Measurements from ENCODE around the gene PPP1CB.

PPP1CB gene

DNA sequence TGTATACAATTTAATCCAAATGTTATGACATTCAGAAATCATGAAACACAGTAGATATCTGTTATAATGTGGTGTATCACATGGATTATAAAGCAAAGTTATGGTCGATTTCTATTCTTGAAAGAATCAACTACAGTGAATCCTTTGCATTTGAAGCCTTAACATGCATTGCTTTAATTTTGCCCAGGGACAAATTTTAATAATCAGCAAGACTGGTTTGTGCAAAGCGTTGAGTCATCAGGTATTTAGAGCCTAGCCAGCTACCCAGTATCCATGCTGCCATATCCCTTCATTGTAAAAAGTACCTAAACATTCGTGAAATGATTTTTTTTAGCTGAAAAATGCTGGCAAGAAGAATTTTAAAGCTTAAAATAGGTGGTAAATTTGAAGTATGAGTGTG, 50.1 kb downstream of the PPP1CB start:
- CTCF ChIA-PET: interaction anchor here (1.1 to 1.5 kb wide), 2 partner anchors 235 to 1047 kb away, joined by 3 to 4 read pairs; no protein-coding TSS in a partner anchor
- no peaks in the 10 kb centered on the region for H3K9me3 ChIP-seq (ENCODE audit: control insufficient read depth, insufficient read depth, low read depth, low read length)
- no peak overlapping the region for H3K27ac ChIP-seq (ENCODE audit: extremely low read depth, low read depth, low read length)
- POLR2A ChIA-PET: no interaction called here
- H3K4me3 ChIP-seq (ENCODE audit: low read depth, low read length): no peak overlapping the region
- no peaks in the 10 kb centered on the region for H3K4me1 ChIP-seq (ENCODE audit: control insufficient read depth, insufficient read depth, low read length)
- H3K36me3 ChIP-seq (ENCODE audit: control insufficient read depth in 2 of 2, insufficient read depth in 1 of 2, low read length in 2 of 2): peaks cover 27 to 59% of the 10 kb centered on the region in 2 experiments
- TF ChIP-seq TRIM28 (IDR thresholded peaks at IDR 0.05; ENCODE audit: borderline replicate concordance, low read length) (no peak), YY1 (tag by site-specific recombination; IDR thresholded peaks at IDR 0.05) (no peak), HOXD13 (CRISPR knock-in tag; IDR thresholded peaks at IDR 0.05; ENCODE audit: borderline replicate concordance) (no peak), ZNF76 (tag by site-specific recombination; IDR thresholded peaks at IDR 0.05; ENCODE audit: borderline replicate concordance, low read depth) (no peak), ZNF843 (tag by site-specific recombination; IDR thresholded peaks at IDR 0.05) (no peak), ZNF366 (tag by site-specific recombination; conservative IDR thresholded peaks at IDR 0.05) (no peak)
- TF ChIP-seq, protein P1, sequence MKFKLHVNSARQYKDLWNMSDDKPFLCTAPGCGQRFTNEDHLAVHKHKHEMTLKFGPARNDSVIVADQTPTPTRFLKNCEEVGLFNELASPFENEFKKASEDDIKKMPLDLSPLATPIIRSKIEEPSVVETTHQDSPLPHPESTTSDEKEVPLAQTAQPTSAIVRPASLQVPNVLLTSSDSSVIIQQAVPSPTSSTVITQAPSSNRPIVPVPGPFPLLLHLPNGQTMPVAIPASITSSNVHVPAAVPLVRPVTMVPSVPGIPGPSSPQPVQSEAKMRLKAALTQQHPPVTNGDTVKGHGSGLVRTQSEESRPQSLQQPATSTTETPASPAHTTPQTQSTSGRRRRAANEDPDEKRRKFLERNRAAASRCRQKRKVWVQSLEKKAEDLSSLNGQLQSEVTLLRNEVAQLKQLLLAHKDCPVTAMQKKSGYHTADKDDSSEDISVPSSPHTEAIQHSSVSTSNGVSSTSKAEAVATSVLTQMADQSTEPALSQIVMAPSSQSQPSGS (tag by site-specific recombination; IDR thresholded peaks at IDR 0.05; ENCODE audit: low read depth): no peak
- TF ChIP-seq, protein P2, sequence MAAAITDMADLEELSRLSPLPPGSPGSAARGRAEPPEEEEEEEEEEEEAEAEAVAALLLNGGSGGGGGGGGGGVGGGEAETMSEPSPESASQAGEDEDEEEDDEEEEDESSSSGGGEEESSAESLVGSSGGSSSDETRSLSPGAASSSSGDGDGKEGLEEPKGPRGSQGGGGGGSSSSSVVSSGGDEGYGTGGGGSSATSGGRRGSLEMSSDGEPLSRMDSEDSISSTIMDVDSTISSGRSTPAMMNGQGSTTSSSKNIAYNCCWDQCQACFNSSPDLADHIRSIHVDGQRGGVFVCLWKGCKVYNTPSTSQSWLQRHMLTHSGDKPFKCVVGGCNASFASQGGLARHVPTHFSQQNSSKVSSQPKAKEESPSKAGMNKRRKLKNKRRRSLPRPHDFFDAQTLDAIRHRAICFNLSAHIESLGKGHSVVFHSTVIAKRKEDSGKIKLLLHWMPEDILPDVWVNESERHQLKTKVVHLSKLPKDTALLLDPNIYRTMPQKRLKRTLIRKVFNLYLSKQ (tag by site-specific recombination; IDR thresholded peaks at IDR 0.05; ENCODE audit: borderline replicate concordance): no peak

DNA sequence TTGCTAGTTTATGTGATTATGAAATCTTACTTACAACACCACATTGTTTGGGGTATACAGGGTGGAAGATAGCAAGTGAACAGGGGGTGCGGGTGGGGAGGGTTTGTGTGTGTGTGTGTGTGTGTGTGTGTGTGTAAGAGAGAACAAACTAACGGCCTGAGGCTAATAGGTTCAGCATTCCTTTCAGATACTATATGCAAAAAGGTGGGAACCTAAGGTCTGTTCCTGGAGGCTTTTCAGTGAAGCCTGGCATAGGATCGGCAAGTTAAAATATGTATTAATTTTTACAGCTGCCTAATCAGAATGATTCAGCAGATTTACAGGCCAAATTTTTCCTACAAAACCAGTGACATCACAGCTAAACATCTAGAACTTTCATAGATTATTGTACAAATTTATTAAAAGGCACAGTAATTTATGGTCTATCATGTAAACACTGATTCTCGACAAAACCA, 51.4 kb downstream of the PPP1CB start:
- H3K36me3 ChIP-seq (ENCODE audit: control insufficient read depth in 2 of 2, insufficient read depth in 1 of 2, low read length in 2 of 2): peaks cover 23 to 51% of the 10 kb centered on the region in 2 experiments
- no peak overlapping the region for H3K27ac ChIP-seq (ENCODE audit: extremely low read depth, low read depth, low read length)
- H3K4me1 ChIP-seq (ENCODE audit: control insufficient read depth, insufficient read depth, low read length): no peaks in the 10 kb centered on the region
- POLR2A ChIA-PET: interaction anchor here (0.5 kb wide), 1 partner anchor 342 kb away, joined by 3 read pairs; no protein-coding TSS in a partner anchor
- H3K4me3 ChIP-seq (ENCODE audit: low read depth, low read length): no peak overlapping the region
- CTCF ChIA-PET: interaction anchor here (1.0 to 1.5 kb wide), 2 partner anchors 209 to 237 kb away, joined by 3 to 4 read pairs; no protein-coding TSS in a partner anchor
- H3K9me3 ChIP-seq (ENCODE audit: control insufficient read depth, insufficient read depth, low read depth, low read length): no peaks in the 10 kb centered on the region
- no peak for TF ChIP-seq ZNF433 (tag by site-specific recombination; IDR thresholded peaks at IDR 0.05; ENCODE audit: low read depth)

DNA sequence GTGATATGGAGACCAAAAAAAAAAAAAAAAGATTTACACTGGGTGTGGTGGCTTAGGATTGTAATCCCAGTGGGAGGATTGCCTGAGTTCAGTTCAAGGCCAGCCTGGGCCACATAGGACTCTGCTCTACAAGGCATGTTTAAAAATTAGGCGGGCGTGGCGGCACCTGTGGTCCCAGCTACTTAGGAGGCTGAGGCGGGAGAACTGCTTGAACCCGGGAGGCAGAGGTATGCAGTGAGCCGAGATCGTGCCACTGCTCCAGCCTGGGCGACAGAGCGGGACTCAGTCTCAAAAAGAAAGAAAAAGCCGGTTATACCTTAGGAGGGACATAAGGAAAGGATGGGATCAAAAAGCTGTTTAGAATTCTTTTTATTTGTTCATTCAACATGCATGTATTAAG, 58.3 kb downstream of the PPP1CB start:
- no peak overlapping the region for H3K4me3 ChIP-seq (ENCODE audit: low read depth, low read length)
- POLR2A ChIA-PET: no interaction called here
- H3K4me1 ChIP-seq (ENCODE audit: control insufficient read depth, insufficient read depth, low read length): no peaks in the 10 kb centered on the region
- peaks cover 7 to 17% of the 10 kb centered on the region in 2 experiments for H3K36me3 ChIP-seq (ENCODE audit: control insufficient read depth in 2 of 2, insufficient read depth in 1 of 2, low read length in 2 of 2)
- TF ChIP-seq ZNF223 (tag by site-specific recombination; IDR thresholded peaks at IDR 0.05) (no peak), ZNF202 (tag by site-specific recombination; IDR thresholded peaks at IDR 0.05; ENCODE audit: borderline replicate concordance) (no peak), ZNF211 (tag by site-specific recombination; IDR thresholded peaks at IDR 0.05; ENCODE audit: low read depth) (no peak), OVOL3 (tag by site-specific recombination; IDR thresholded peaks at IDR 0.05) (no peak), ZNF830 (tag by site-specific recombination; IDR thresholded peaks at IDR 0.05; ENCODE audit: low read depth) (no peak), SETDB1 (IDR thresholded peaks at IDR 0.05; ENCODE audit: insufficient read length, low read length) (no peak), EGR2 (tag by site-specific recombination; IDR thresholded peaks at IDR 0.05; ENCODE audit: low read depth) (no peak), REPIN1 (tag by site-specific recombination; IDR thresholded peaks at IDR 0.05; ENCODE audit: low read depth) (no peak), GLIS2 (tag by site-specific recombination; IDR thresholded peaks at IDR 0.05) (no peak), ZNF654 (tag by site-specific recombination; IDR thresholded peaks at IDR 0.05; ENCODE audit: low read depth) (no peak), ZBTB17 (tag by site-specific recombination; IDR thresholded peaks at IDR 0.05) (no peak), WT1 (tag by site-specific recombination; IDR thresholded peaks at IDR 0.05) (no peak), ZNF302 (tag by site-specific recombination; IDR thresholded peaks at IDR 0.05; ENCODE audit: low read depth) (no peak)
- TF ChIP-seq, protein P3, sequence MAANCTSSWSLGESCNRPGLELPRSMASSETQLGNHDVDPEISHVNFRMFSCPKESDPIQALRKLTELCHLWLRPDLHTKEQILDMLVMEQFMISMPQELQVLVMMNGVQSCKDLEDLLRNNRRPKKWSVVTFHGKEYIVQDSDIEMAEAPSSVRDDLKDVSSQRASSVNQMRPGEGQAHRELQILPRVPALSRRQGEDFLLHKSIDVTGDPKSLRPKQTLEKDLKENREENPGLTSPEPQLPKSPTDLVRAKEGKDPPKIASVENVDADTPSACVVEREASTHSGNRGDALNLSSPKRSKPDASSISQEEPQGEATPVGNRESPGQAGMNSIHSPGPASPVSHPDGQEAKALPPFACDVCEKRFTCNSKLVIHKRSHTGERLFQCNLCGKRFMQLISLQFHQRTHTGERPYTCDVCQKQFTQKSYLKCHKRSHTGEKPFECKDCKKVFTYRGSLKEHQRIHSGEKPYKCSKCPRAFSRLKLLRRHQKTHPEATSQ (tag by site-specific recombination; IDR thresholded peaks at IDR 0.05): no peak
- TF ChIP-seq, protein P4, sequence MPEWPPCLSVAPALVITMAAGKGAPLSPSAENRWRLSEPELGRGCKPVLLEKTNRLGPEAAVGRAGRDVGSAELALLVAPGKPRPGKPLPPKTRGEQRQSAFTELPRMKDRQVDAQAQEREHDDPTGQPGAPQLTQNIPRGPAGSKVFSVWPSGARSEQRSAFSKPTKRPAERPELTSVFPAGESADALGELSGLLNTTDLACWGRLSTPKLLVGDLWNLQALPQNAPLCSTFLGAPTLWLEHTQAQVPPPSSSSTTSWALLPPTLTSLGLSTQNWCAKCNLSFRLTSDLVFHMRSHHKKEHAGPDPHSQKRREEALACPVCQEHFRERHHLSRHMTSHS (tag by site-specific recombination; IDR thresholded peaks at IDR 0.05): no peak
- TF ChIP-seq, protein P5, sequence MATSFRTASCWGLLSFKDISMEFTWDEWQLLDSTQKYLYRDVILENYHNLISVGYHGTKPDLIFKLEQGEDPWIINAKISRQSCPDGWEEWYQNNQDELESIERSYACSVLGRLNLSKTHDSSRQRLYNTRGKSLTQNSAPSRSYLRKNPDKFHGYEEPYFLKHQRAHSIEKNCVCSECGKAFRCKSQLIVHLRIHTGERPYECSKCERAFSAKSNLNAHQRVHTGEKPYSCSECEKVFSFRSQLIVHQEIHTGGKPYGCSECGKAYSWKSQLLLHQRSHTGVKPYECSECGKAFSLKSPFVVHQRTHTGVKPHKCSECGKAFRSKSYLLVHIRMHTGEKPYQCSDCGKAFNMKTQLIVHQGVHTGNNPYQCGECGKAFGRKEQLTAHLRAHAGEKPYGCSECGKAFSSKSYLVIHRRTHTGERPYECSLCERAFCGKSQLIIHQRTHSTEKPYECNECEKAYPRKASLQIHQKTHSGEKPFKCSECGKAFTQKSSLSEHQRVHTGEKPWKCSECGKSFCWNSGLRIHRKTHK (tag by site-specific recombination; IDR thresholded peaks at IDR 0.05): no peak
- H3K9me3 ChIP-seq (ENCODE audit: control insufficient read depth, insufficient read depth, low read depth, low read length): no peaks in the 10 kb centered on the region
- no peak overlapping the region; the same call in 1 of the 2 replicates for H3K27ac ChIP-seq (ENCODE audit: extremely low read depth, low read depth, low read length)
- CTCF ChIA-PET: interaction anchor here (0.5 to 1.3 kb wide), 4 partner anchors 9 to 188 kb away, joined by 3 to 5 read pairs (median 4); no protein-coding TSS in a partner anchor

Measured in HEK293 (cell line).